Inflammatory macrophage treated with lipopolysaccharide for 1 hour (primary cell): ENCODE results near the gene FRS3.
"Not testable (repeated sequence)": the region's sequence is repeated elsewhere in the genome, so short reads cannot be mapped to it uniquely, and the experiment has no call there.

Source experiments
- DNase-seq, 2 donors: peaks; one replicate each; pipeline ENCODE4 v3.0.0-alpha.2; 2020 to 2022

Gene FRS3

GRCh38 chr6:41768545-41769308 lies 11.0 kb downstream of the FRS3 start:
- no peak for DNase-seq

GRCh38 chr6:41767112-41767833 lies 12.4 kb downstream of the FRS3 start:
- peak in 1 of 2 donors; percentile 13 for DNase-seq

- not testable (repeated sequence) for DNase-seq
Measured at GRCh38 chr6:41766043-41766664, 13.5 kb downstream of the FRS3 start.

GRCh38 chr6:41763470-41763869 lies 16.2 kb downstream of the FRS3 start:
- peak; percentile 36 to 53 for DNase-seq

GRCh38 chr6:41759905-41760579 lies 19.7 kb downstream of the FRS3 start:
- no peak for DNase-seq

- DNase-seq, result no peak
Measured at GRCh38 chr6:41759106-41759904, 20.4 kb downstream of the FRS3 start.

- no peak for DNase-seq
Measured at GRCh38 chr6:41758641-41759035, 21.1 kb downstream of the FRS3 start.

- no peak for DNase-seq
Measured at GRCh38 chr6:41757931-41758640, 21.6 kb downstream of the FRS3 start.

GRCh38 chr6:41757271-41757670 lies 22.4 kb downstream of the FRS3 start:
- no peak for DNase-seq

GRCh38 chr6:41756354-41756753 lies 23.3 kb downstream of the FRS3 start:
- no peak for DNase-seq

GRCh38 chr6:41755895-41756294 lies 23.8 kb downstream of the FRS3 start:
- no peak for DNase-seq

- no peak for DNase-seq
Measured at GRCh38 chr6:41750374-41750773, 29.3 kb downstream of the FRS3 start.

- peak in 1 of 2 donors; percentile 36 for DNase-seq
Measured at GRCh38 chr6:41748542-41748941, 31.2 kb downstream of the FRS3 start.

- DNase-seq, result no peak
Measured at GRCh38 chr6:41748102-41748477, 31.6 kb downstream of the FRS3 start.

- DNase-seq, result no peak
Measured at GRCh38 chr6:41747256-41748101, 32.2 kb downstream of the FRS3 start, which contains the start of gene PGC. Gene PGC, minus strand, starts transcription at chr6:41747397. Its CDS starts 63 bp downstream, at chr6:41747334.

- DNase-seq, result no peak
Measured at GRCh38 chr6:41746107-41746506, 33.6 kb downstream of the FRS3 start.

GRCh38 chr6:41744236-41744787 lies 35.4 kb downstream of the FRS3 start:
- DNase-seq, result no peak

- no peak for DNase-seq
Measured at GRCh38 chr6:41743406-41744235, 36.1 kb downstream of the FRS3 start.
